Forelimb muscle (tissue), 1 donor: Measurements from ENCODE around the gene RASSF3. TPM values are rescaled to one million over a fixed set of nuclear protein-coding genes. Genes with fewer than 3 reads are reported as not detected.
"Not testable (repeated sequence)": the region's sequence is repeated elsewhere in the genome, so short reads cannot be mapped to it uniquely, and the experiment has no call there.

Experiments
- DNase-seq: peaks from one replicate; pipeline ENCODE4 v3.0.0-alpha.2; 2013; ENCODE audit warnings: low read depth
- polyA plus RNA-seq: library from polyadenylated mRNA; unstranded; fragments of 120-200 nt; gene quantifications from one replicate; pipeline ENCODE4 v1.2.1, GENCODE V29; 2013; ENCODE audit not compliant: insufficient read length

RASSF3 gene
- polyA plus RNA-seq, 1 donor: 51.3 TPM

DNA sequence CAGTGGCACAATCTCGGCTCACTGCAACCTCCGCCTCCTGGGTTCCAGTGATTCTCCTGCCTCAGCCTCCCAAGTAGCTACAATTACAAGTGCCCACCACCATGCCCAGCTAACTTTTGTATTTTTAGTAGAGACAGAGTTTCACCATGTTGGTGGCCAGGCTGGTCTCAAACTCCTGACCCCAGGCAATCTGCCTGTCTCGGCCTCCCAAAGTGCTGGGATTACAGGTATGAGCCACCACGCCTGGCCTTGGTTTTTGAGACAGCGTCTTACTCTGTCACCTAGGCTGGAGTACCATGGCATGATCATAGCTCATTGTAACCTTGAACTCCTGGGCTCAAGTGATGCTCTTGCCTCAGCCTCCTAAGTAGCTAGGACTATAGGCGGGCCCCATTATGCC, 79.9 kb downstream of the RASSF3 start:
- not testable (repeated sequence) for DNase-seq

DNA sequence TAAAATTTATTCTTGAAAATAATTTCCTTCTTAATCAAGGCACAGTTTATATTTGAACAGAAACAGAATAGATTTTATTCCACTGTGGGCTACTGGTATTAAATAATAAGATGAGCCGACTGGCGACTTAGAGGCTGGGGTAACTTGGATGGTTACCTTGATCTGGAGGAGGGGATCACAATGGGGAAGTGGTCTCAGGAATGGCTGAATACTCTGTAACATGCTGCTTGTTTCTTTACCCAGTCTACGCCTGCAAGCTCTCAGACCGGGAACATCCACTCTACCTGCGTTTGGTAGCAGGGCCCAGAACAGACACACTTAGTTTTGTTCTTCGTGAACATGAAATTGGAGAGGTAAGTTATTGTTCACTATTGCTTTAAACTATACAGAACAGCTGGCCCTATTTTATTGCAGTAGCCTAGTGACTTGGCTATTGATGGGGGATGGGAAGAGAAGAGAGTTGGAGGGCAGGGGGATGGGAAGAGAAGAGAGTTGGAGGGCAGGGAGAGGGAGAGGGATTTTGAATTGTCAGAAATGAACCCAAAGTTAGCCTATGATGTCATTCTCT, 81.0 kb downstream of the RASSF3 start:
- DNase-seq: no peak

DNA sequence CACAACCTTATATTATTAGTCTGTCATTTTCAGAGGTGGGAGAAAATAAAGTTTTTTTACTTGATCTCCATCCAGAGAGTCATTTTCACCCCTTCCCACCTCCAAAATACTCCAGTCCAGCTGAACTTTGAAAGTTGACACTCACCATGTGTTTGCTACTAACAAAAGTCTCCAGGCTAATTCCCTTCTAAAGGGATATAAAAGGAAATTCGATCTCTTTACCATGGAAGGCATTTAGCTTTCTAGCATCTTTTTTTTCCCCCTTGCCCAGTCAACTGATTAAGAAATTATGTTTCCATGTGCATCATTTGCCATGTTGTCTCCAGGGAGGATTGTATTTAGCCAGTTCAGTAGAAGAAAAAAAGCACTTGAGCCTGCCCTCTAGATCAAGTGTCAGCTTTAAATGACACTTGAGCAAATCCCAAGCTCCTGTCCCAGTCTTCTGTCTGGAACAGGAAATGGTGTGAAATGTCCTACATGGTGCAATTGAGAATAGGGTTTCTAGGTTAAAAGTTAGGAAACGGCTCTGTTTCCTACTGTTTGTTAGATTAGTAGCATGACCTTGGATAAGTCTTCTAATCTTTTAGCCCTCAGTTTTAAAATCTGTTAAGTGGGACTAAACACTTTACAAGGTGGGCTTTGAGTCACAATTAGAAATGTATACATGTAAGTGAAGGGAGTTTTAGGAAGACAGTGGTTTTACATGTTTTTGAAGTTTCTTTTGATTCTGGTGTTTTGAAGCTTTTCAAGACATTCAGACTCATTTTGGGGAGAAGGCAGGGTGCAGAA, 81.7 kb downstream of the RASSF3 start:
- no peak for DNase-seq

DNA sequence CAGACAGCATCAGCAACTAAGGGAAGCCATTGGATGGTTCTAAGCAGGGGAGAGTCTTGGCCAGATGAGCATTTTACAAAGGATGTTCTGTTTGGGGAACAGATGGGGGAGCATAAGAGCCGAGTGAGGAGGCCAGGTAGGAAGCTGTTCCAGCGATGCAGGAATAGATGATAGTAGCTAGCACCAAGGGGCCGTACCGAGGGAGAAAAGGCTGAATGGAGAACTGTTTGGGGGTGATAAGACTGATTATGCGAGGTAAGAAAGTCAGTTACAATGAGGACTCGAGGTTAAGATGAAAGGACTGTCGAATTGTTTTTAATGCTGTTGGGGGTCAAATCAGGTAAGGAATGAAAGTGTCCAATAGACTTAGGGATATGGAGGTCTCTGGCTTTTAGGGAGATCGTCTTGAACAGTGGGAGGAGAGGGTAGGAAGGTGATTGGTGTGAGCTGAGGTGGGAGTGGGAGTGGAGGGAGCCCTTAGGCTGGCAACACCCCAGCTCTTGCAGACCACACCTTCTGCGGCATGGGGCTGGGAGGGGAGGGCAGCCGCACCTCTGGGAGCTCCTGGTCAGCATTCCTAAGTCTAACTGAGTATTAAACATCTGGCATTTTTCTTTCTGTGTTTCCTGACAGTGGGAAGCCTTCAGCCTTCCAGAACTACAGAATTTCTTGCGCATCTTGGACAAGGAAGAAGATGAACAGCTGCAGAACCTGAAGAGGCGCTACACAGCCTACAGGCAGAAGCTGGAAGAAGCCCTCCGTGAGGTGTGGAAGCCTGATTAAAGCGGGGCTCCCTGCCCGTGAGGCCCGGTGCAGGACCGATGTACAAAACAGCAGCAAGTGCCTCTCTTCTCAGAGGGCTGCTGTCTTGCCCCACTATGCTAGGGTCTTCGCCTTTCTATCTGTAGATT, 84.1 kb downstream of the RASSF3 start:
- no peak for DNase-seq

DNA sequence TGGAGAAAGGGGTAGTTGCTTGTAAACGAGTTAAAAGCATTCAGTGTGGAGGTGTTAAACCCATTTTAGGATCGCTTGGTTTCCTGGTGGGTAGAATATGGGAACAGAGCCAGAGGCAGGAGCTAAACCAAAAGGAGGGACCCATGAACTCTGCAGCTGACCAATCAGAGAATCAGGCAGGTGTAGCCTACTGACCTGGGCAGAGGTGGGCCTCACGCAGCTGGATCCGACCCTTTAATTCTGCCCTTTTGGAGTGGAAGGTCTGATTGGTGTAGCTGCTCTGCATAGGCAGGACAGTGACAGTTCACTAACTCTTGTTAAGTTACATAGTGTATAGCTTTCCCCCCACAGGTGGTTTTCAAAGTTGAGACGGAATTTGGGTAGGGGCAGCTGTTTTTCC, 85.3 kb downstream of the RASSF3 start:
- DNase-seq: no peak

DNA sequence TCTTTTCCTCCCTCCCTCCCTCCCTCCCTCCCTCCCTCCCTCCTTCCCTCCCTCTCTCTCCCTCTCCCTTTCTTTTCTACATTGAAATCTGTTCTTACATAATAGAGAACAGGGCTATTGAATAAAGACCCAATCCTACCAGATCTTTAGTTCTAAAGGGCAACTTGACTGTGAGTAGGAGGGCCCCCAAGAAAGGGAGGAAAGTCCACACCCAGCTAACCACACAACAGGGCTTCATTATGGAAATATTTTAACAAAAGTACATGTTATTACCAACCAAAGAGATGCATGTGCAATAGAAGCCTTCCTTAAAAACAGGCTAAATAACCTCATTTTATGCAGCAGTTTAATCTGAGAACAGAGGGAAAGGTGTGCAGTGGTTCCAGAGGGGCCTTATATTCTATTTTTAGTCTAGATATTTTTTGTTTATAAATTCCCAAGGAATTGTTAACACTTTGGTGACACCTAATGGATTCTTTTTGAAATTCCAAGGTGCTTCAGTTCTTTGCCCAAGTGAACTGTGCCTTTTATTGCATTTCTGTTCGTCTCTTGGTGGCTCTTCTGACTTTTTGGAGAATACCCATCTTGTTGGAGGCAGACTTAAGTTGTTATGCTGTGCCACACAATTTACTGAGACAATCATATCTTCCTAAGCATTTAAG, 85.9 kb downstream of the RASSF3 start:
- DNase-seq: no peak

DNA sequence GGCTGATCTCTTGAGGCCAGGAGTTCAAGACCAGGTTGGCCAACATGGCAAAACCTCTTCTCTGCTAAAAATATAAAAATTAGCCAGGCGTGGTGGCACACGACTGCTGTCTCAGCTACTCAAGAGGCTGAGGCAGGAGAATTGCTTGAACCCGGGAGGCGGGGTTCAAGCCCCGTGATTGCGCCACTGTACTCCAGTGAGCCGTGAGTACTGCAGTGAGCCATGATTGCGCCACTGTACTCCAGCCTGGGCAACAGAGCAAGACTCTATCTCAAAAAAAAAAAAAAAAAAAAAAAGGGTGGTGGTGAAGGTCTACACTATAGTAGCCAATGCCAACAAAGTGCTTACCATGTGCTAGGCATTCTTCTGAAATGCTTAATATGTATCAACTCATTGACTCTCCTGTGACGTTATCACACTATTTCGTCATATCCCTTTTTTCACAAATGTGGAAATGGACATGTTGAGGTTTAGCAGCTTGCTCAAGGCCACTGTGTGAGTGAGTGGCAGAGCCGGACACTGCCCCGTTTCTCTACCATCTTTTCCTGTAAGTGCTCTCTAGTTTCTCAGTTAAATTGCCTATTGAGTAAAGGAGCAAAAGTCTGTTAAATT, 89.3 kb downstream of the RASSF3 start:
- no peak for DNase-seq

DNA sequence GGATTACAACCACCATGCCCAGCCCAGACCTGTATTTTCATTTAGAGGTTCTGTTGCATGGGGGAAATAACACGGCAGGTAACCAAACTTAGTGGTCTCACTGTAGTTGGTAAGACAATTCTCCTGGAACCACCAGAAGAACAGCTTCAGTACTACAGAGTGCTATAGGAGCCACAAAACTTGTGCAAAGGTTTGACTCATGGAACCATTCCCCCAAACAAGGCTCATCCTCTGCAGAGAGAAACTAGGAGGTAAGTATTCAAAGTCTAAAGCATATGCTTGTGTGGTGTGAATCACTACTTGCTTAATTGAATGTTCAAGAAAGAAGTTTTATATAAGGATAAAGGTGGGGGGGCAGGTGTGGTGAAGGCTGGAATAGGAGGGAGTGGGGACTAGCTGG, 90.2 kb downstream of the RASSF3 start:
- DNase-seq: no peak

DNA sequence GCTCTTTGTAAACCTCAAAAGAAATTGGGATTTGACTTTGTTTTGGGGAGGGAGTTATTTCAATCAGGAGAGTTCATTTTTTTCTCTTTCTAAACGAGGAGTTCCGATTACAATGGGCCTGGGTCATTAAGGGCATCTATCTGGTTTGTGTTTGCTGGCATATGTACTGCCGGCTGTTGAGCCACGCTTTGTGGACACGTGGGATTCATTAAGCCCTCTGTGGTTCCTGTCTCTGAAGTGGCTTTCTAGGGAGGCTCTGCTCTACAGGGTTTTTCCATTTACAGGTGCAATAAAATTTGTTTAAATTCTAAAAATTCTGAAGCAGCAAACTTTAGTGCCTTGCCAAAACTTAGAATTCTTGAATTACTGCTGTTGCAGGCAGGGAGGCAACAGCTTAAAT, 91.0 kb downstream of the RASSF3 start:
- DNase-seq: no peak

DNA sequence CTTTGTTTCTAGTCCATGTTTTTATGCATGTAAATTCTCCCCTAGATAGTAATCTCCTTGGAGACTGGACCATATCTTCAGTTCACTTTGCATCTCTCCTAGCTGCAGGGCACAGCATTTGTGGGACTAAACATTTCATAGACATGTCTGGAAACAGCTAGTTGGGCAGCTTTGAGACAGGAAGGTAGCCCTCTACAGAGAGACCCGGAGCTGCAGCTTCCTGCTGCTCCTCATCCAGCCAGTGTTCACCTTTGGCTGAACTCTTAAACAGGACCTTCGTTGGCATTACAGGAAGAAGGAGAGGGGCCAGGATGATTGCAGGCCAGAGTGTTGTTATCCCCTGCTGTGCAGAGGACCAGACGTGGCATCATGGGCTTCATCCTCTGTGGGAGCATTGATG, 96.0 kb downstream of the RASSF3 start:
- no peak for DNase-seq

DNA sequence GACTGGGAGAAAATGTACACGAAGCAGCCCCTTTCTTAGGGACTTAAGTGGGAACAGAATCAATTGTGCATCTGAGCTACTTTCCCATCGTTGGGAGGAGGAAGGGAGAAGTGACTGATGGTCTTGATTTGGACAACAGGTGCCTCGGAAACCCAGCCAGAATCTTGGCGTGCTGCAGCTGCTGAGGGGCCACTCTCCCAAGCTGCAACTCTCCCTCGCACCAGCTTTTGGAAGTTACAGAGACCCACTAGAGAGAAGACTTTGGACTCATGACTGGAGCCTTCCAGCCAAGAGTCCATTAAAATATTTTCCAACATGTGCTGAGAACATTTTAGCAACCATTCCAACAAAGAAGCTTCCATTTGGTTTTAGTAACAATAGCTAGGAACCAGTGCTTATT, 96.6 kb downstream of the RASSF3 start:
- peak; percentile 82 for DNase-seq

DNA sequence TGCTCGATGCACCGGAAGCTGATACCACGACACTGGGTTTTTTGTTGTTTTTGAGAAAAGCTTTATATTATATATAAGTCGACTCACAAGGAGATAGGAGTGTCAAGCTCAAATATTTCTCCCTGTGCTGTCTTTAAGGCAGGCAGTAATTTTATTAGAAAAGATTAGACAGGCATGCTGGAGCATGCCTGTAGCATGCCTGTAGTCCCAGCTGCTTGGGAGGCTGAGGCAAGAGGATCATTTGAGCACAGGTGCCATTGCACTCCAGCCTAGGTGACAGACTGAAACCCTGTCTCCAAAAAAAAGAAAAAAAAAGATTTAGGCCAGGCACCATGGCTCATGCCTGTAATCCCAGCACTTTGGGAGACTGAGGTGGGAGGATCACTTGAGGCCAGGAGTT, 97.1 kb downstream of the RASSF3 start:
- DNase-seq: no peak

DNA sequence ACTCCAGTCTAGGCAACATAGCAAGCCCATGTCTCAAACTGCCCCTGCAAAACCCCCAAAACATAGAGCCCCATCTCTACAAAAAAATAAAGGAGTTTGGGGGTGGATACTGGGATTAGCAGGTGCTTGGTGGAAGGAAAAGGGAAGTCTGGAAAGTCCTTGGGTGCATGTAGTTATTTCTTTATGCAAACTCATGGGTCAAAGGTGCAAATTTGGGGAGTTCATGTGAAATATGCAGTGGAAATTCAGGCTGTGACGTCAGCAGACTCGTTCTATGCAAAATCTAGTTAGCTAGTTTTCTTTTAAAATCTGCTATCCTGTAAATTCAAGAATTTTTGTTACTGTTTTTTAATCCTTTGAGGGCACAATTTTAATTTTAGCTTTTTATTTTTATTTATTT, 97.6 kb downstream of the RASSF3 start:
- DNase-seq: no peak

DNA sequence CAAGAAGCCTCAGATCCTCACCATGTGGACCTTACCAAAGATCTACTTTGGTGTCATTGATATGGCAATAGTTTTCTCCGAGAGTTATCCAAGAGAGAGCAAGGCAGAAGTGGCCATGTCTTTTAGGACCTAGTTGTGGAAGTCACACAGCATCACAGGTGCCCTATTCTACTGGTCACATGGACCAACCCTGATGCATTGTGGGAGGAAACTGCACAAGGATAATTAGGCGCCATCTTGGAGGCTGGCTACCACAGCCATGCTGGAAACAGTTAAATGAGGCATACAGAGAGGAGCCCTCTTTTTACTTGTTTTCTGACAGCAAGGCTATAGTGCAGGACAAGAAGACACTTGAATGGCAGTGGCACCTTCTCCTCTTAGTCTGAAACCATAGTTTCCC, 99.1 kb downstream of the RASSF3 start:
- no peak for DNase-seq

DNA sequence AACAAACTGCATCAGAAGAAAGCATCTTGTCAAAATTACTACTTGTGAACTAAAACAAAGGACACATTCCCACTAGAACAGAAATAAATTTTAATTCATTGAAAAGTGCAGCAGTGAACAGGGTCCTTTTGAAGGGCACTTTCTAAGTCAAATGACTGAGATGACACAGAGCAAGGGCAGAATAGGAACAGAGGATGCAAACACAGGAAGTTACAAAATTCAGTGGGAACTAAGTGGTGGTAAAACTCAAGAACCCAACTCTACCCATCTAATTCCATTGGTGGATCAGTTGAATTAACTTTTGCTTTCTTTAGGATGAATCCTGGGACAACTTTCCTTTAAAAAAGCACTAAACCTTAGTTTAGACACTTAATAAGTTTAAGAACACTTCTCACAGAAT, 103.1 kb downstream of the RASSF3 start:
- DNase-seq: no peak

DNA sequence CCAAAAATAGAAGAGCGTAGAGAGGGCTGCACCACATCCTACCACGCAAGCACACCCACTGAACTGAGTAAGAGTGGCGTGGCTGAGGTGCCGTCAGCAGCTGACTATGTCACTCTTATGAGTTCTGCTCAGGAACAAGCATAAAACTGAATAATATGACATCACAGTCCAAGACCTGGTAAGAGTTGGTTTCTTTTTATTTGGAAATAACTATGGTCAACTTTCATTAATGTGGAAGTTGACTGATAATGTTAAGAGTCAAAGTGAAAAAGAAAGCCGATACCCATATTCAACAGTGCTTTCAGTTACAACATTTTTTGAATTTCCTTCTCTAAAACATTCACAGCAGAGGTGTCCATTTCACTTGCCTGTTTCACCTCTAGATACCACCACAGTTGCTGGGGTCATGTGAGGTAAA, 104.3 kb downstream of the RASSF3 start:
- DNase-seq: no peak

DNA sequence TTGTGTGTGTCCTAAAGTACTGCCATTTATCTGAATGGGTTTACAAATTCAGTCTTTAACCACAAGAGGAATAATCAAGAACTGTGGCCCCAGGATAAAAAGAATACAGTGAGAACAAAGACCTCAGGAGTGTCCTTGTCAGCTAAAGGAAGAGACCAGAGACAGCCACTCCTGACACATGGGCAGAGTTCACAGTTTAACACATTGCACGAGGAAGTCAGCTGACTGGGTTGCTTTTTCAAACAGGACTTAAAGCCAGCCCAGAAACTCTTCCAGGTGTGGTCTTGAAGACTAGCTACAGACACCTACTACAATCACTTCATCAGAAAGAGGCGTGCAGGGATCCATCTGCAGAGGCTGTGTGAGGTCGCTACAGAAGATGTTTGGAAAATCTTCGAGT, 106.1 kb downstream of the RASSF3 start:
- no peak for DNase-seq

DNA sequence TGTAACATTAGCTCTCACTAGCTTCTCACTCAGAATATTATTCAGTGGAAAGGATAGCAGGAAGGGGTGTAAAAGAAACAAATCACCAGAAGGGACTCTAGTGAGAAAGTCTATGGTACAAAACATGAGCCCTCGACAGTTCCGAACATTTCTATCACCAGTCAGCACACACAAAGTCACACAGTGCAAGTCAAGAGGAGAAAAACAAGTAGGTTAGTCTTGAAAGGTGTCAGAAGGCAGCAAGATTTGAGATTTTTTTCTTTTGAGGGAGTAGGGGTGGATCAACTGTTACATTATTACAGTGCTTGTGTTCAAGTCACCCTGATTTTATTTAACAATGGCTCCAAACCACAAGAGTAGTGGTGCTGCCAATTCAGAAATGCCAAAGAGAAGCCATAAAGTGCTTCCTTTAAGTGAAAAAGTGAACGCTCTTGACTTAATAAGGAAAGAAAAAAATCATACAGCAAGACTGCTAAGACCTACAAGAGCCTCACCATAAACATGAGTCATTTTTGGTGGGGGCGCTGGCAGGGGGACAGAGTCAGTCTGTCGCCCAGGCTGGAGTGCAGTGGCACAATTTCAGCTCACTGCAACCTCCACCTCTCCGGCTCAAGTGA, 106.7 kb downstream of the RASSF3 start:
- DNase-seq: no peak

DNA sequence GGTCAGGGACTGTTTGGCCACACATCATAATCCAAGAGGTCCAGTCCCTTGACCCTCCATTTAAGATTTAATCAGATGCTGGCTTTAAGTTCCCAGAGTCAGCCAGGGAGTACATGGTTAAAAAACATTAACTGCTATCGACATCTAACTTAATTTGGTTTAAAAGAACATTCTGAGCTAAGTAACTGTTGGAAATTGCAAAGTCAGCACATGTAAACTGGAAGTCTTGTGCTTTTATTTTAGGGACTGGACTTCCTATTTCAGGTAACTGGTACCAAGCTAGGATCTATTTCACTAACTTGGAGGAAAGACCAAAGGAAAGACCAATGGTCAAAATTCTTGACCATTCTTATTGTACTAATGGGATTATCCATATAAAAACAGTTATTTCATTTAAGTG, 108.4 kb downstream of the RASSF3 start:
- no peak for DNase-seq

DNA sequence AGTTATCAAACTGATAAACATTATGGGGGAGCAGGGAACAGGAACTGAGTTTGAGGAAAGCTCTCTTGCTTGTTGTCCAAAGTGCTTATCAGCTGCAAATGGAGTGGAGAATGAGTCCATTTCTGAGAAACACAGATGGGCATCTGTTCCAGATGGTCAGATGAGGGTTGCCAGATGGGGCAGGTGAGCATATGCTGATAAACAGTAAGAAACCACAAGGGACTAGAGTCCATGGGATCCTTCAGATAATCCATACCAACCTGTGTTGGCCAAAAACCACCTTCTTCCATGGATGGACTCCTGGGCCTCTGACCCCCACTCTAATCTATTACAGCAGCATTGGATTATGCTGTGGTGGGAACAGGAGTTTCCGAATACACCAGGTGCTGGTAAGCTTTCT, 110.6 kb downstream of the RASSF3 start:
- DNase-seq: no peak

DNA sequence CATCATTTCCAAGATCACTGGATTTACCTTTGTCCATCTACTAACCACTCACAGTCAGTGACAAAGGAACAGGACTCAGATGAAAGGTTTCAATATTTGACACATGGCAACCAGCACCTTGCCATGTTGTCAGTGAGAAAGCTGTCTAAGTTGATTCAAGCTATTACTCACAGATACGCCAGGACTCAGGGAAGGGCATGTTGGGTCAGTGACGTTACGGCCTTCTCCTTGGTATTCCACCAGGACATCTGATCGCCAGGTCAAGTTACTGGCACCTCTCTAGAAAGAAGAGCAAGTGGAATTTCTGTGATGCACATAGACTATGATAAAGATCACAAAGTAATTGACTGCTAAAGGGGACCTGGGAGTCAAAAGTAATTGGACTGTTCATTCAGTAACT, 112.5 kb downstream of the RASSF3 start:
- no peak for DNase-seq
